ENCODE measurements around the gene PDK4.
"Not testable (repeated sequence)": the region's sequence is repeated elsewhere in the genome, so short reads cannot be mapped to it uniquely, and the experiment has no call there.

The PDK4 gene
- 0 reads per million in 2 donors for total RNA-seq

GRCh38 chr7:95596198-95597063 lies at the start of gene PDK4:
Gene PDK4 (minus strand): TSS chr7:95596516. CDS start chr7:95596293, 223 bp downstream.
- no peak for DNase-seq

GRCh38 chr7:95642173-95642572 lies 45.9 kb upstream of the PDK4 start:
- DNase-seq, result no peak

GRCh38 chr7:95636140-95636940 lies 40.0 kb upstream of the PDK4 start:
- no peak for DNase-seq

- no peak for DNase-seq
Measured at GRCh38 chr7:95632609-95633008, 36.3 kb upstream of the PDK4 start.

GRCh38 chr7:95631527-95631926 lies 35.2 kb upstream of the PDK4 start:
- no peak for DNase-seq

- no peak for DNase-seq
Measured at GRCh38 chr7:95630702-95631458, 34.6 kb upstream of the PDK4 start.

- no peak for DNase-seq
Measured at GRCh38 chr7:95628831-95629439, 32.6 kb upstream of the PDK4 start.

GRCh38 chr7:95623788-95624187 lies 27.5 kb upstream of the PDK4 start:
- DNase-seq, result no peak

- no peak for DNase-seq
Measured at GRCh38 chr7:95622859-95623258, 26.5 kb upstream of the PDK4 start.

- DNase-seq, result no peak
Measured at GRCh38 chr7:95622001-95622549, 25.8 kb upstream of the PDK4 start.

- DNase-seq, result no peak
Measured at GRCh38 chr7:95621404-95621803, 25.1 kb upstream of the PDK4 start.

GRCh38 chr7:95620631-95621030 lies 24.3 kb upstream of the PDK4 start:
- no peak for DNase-seq

- DNase-seq, result no peak
Measured at GRCh38 chr7:95619921-95620320, 23.6 kb upstream of the PDK4 start.

GRCh38 chr7:95619517-95619916 lies 23.2 kb upstream of the PDK4 start:
- no peak for DNase-seq

- no peak for DNase-seq
Measured at GRCh38 chr7:95614442-95614940, 18.2 kb upstream of the PDK4 start.

GRCh38 chr7:95611224-95611623 lies 14.9 kb upstream of the PDK4 start:
- DNase-seq, result no peak

- DNase-seq, result no peak
Measured at GRCh38 chr7:95609277-95609971, 13.1 kb upstream of the PDK4 start.

GRCh38 chr7:95608359-95609173 lies 12.2 kb upstream of the PDK4 start:
- no peak for DNase-seq

- DNase-seq, result no peak
Measured at GRCh38 chr7:95607561-95607960, 11.2 kb upstream of the PDK4 start.

- DNase-seq, result no peak
Measured at GRCh38 chr7:95605275-95605674, 9.0 kb upstream of the PDK4 start.

GRCh38 chr7:95604811-95605210 lies 8.5 kb upstream of the PDK4 start:
- not testable (repeated sequence) for DNase-seq
